Measurements from ENCODE around the gene UBL4B. TPM values are rescaled to one million over a fixed set of nuclear protein-coding genes. Genes with fewer than 3 reads are reported as not detected.

The UBL4B gene
- total RNA-seq, 2 donors from 2014 or later, result not detected

DNA sequence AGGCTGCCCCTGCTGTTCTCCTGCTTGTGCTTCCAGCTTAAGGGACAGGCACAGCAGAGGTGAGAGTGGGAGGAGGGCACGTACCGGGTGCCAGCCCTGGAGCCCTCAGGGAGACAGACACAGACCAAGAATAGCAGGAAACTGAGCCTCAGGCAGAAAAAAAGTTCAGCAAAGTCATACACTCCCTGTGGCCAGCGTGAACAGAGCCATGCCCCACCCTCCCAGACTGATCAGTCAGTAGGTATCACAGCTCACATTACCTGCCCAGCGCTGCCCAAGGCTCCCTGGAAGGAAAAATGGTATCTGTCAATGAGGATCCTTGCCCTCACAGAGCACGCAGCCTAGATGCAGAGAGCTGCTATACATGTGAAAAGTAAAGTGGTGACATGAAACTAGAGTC is 1.3 kb downstream of the UBL4B start:
- Histone ChIP-seq H3K27me3 (no peaks in the 10 kb centered on the region), H3K4me1 (no peaks in the 10 kb centered on the region), H3K9me3 (no peaks in the 10 kb centered on the region), H3K4me3 (no peak overlapping the region), H3K27ac (no peak overlapping the region), H3K36me3 (no peaks in the 10 kb centered on the region)
- TF ChIP-seq, protein P1, sequence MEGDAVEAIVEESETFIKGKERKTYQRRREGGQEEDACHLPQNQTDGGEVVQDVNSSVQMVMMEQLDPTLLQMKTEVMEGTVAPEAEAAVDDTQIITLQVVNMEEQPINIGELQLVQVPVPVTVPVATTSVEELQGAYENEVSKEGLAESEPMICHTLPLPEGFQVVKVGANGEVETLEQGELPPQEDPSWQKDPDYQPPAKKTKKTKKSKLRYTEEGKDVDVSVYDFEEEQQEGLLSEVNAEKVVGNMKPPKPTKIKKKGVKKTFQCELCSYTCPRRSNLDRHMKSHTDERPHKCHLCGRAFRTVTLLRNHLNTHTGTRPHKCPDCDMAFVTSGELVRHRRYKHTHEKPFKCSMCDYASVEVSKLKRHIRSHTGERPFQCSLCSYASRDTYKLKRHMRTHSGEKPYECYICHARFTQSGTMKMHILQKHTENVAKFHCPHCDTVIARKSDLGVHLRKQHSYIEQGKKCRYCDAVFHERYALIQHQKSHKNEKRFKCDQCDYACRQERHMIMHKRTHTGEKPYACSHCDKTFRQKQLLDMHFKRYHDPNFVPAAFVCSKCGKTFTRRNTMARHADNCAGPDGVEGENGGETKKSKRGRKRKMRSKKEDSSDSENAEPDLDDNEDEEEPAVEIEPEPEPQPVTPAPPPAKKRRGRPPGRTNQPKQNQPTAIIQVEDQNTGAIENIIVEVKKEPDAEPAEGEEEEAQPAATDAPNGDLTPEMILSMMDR (IDR thresholded peaks at IDR 0.05), result no peak
- DNase-seq (ENCODE audit: low spot score), result no peak

GRCh38 chr1:110114173-110114572 is 1.9 kb downstream of the UBL4B start:
- Histone ChIP-seq H3K27me3 (no peaks in the 10 kb centered on the region), H3K36me3 (no peaks in the 10 kb centered on the region), H3K4me3 (no peak overlapping the region), H3K4me1 (no peaks in the 10 kb centered on the region), H3K27ac (no peak overlapping the region), H3K9me3 (no peaks in the 10 kb centered on the region)
- TF ChIP-seq, protein P1 (IDR thresholded peaks at IDR 0.05), result no peak
- DNase-seq (ENCODE audit: low spot score), result no peak

DNA sequence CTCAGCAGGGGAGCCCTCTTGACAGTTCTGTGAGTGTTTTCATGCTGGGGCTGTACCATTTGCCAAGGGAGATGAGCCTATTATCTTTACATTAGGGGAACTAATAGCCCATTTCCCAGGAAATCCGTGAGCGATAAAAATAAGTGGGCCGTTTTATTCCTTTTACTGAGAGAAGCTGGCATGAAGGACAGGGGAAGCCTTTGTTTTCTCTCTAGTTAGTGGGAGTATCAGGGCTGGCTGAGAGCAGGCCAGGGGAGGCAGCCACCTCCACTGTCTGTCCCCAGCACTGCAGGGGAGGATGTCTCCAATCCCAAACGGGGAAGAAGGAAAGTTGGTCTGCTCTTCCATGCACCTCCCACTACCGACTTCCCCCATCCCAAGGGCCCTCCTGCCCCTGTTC is 2.5 kb downstream of the UBL4B start:
- H3K27ac ChIP-seq, result no peak overlapping the region
- H3K27me3 ChIP-seq, result no peaks in the 10 kb centered on the region
- H3K4me1 ChIP-seq, result no peaks in the 10 kb centered on the region
- TF ChIP-seq, protein P1 (IDR thresholded peaks at IDR 0.05), result no peak
- no peak for DNase-seq (ENCODE audit: low spot score)
- no peak overlapping the region for H3K4me3 ChIP-seq
- no peaks in the 10 kb centered on the region for H3K36me3 ChIP-seq
- H3K9me3 ChIP-seq, result no peaks in the 10 kb centered on the region

GRCh38 chr1:110118636-110119396 is 6.6 kb downstream of the UBL4B start:
- no peaks in the 10 kb centered on the region for H3K36me3 ChIP-seq
- H3K27ac ChIP-seq, result no peak overlapping the region
- no peaks in the 10 kb centered on the region for H3K4me1 ChIP-seq
- no peaks in the 10 kb centered on the region for H3K27me3 ChIP-seq
- TF ChIP-seq, protein P1 (IDR thresholded peaks at IDR 0.05), result no peak
- DNase-seq (ENCODE audit: low spot score), result no peak
- H3K9me3 ChIP-seq, result peaks cover 0 to 5% of the 10 kb centered on the region in 2 donors
- no peak overlapping the region for H3K4me3 ChIP-seq

GRCh38 chr1:110119843-110120242 is 7.6 kb downstream of the UBL4B start:
- DNase-seq (ENCODE audit: low spot score), result no peak
- Histone ChIP-seq H3K36me3 (no peaks in the 10 kb centered on the region), H3K27ac (no peak overlapping the region), H3K4me3 (no peak overlapping the region), H3K27me3 (no peaks in the 10 kb centered on the region), H3K9me3 (peaks cover 0 to 7% of the 10 kb centered on the region in 2 donors), H3K4me1 (no peaks in the 10 kb centered on the region)
- TF ChIP-seq, protein P1 (IDR thresholded peaks at IDR 0.05), result no peak
